HuH-7 (cell line): ENCODE results near the gene LY6G6F.
A peak's percentile ranks its signal among the peaks of the same experiment; 100 is the strongest.

Source experiments
- DNase-seq: peaks from one replicate; pipeline ENCODE4 v3.0.0; 2011; ENCODE audit warnings: low spot score

The LY6G6F gene, protein sequence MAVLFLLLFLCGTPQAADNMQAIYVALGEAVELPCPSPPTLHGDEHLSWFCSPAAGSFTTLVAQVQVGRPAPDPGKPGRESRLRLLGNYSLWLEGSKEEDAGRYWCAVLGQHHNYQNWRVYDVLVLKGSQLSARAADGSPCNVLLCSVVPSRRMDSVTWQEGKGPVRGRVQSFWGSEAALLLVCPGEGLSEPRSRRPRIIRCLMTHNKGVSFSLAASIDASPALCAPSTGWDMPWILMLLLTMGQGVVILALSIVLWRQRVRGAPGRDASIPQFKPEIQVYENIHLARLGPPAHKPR

DNA sequence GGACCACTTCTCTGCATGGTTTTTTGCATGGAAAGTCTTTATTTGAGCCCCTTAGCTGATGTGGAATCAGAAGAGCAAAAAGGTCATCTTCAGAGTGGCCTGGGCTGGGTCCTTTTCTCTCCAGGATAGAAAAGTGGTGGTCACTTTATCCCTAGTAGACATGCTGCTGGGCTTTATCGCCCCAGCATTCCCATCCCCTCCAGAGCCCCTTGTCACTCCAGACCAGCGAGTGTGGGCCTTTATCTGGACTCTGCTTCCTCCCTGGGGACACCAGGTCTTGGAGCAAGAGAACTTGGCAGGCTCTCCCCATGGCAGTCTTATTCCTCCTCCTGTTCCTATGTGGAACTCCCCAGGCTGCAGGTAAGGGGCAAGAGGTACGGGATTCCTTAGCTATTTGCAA, at the start of gene LY6G6F:
Gene LY6G6F, plus strand, starts transcription at position 268 of the 400 bp plus-strand sequence. Its CDS starts 41 bp downstream, at position 309.
- no peak for DNase-seq

DNA sequence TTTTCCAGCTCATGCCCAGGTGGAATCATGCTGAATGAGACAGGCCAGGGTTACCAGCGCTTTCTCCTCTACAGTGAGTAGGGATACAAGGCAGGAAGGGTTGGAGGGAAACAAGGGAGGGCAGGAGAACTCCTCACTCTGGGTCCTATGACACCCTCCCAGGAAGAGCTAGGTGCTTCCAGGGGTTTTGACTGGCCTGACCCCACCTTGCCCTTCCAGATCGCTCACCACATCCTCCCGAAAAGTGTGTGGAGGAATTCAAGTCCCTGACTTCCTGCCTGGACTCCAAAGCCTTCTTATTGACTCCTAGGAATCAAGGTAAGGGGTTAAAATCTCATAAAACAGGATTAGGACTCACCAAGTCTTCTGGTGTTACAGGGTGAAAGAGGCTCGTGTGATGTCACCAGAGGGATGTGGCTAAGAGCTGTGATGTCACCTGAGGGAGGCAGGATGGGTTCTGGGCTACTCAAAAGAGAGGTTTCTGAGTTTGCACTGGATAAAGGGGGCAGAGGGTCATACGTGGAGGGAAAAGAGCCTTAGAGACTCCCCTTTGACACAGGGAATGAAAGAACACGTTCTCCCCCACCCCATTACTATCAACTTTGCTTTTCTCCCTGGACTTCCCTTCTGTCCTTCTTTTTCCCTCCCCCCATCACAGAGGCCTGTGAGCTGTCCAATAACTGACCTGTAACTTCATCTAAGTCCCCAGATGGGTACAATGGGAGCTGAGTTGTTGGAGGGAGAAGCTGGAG, 49.1 kb upstream of the LY6G6F start:
- DNase-seq, result no peak

DNA sequence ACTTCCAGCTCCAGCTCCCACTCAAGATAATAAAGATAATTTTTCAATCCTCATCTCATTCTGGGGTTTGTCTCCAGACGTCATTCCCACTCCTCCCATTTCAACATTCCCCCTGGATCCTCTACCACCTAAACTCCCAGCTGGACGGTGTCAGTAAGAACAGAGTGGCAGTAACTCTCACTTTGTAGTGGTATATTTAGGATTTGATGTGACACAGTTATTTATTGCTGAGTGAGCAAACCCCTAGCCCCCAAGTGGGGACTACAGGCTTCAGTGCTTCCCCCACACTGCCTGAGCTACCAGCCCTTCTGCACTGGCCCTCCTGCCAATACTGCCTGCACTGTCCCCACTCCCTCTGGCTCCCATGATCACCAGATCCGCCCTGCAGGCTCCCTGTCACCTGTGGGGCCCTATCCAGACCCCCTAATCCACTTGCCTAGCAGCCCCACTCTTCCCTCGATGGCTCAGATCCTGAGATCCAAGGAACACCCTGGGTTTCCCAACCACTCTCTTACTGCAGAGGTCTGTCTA, 48.4 kb upstream of the LY6G6F start:
- DNase-seq, result no peak

DNA sequence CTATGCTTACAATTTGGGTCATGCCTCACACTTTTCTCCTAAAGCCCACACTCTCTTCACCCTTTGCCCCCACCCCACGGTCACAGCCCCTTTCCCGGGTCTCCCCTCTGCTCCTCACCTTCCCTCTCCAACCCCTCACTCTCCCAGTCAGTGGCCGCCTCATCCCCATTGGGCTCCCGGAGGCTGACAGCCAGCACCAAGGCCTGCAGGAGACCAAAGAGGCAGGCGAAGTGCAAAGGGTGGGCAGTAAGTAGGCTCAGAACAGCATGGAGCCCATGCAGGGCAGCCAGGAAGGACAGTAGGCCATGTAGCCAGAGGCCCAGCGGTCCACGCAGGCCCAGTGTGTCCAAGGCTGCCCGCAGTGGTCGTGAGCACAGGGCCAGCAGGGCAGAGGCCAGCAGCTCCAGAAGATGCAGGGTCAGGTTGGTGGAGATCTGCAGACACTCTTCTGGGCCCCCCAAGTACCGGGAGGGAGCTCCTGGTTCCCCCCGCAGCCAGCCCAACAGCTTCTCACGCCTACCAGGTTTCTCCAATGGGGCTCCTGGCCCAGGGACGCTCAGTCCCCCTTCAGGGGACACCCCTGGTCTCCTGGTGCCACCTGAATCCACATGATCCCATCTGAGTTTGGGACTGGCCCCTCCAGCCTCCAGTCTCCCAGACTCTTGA, 47.5 kb upstream of the LY6G6F start:
- no peak for DNase-seq

DNA sequence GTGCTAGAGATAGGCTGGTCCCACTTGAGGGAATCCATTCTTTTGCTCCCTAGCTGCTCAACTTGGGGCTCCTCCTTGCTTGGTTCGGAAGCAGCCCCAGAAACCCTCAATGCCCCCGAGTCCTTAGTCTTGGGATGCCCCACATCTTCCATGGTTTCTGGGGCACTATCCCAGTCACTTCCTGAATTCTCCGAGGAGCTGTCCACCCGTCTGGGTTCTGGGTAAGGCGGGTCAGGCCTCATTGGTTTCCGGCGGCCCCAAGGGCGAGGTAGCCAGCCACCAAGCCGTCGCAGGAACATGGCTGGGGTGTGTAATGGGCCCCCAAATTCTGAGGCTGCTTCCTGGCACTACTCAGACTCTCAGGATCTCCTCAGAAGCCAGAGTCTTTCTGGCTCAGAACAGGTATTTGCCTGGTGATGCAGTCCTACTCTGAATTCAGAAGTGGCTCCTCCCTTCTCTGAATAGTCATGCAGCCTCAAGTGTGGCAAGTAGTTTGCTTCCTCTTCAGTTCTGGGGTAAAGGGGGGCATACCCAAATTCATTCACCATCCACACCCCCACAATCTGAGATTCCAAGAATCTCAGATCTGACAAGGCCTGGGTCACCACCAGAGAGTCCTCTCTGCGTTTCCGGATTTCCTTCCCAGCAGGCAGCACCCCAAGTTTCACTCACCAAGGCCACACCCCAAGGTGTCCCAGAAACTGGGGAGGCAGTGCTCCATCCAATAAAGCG, 46.9 kb upstream of the LY6G6F start:
- no peak for DNase-seq

DNA sequence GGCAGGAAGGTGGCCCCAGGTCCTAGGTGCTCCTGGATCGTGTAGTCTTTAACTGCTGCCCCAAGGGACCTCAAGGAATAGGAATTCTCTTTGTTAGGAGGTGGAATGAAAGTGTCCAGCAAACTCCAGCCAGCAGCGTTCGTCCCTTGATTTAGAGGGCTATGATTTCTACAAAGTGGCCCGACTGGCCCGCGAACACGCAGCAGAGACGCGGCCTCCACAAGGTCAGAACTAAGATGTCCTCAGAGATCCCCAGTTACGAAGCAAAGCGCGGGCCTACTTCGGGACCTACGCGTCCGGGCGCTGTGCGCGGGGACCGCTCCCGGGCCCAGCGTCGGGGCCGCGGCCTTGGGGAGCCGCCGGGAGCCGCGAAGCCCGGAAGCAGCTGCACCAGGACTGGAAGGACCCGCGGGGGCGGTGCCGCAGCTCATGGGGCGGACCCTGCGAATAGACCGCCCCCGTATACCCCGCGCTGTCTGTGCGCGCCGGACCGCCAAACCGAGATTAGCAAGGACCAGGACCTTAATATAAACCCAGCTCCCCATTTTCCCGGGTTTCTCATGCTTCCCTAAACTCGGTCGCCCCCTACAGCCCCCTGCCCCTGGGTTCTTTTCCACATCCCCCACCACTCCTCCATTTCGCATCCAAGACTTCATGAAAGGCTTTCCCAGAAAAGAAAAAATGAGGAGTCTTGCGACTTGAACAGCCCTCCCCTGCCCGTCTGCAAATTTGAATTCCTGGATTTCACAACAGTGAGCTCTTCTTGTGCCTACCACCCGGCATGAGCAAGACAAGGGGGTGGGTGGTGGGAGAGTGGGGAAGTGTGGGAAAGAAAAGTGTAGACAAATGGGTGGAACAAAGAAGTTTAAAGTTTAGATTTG, 46.0 kb upstream of the LY6G6F start, which contains the start of gene C6orf47:
Gene C6orf47, minus strand, starts transcription at position 398 of the 881 bp plus-strand sequence. CDS start 831 bp downstream, outside the sequence.
- DNase-seq, result peak; percentile 80

DNA sequence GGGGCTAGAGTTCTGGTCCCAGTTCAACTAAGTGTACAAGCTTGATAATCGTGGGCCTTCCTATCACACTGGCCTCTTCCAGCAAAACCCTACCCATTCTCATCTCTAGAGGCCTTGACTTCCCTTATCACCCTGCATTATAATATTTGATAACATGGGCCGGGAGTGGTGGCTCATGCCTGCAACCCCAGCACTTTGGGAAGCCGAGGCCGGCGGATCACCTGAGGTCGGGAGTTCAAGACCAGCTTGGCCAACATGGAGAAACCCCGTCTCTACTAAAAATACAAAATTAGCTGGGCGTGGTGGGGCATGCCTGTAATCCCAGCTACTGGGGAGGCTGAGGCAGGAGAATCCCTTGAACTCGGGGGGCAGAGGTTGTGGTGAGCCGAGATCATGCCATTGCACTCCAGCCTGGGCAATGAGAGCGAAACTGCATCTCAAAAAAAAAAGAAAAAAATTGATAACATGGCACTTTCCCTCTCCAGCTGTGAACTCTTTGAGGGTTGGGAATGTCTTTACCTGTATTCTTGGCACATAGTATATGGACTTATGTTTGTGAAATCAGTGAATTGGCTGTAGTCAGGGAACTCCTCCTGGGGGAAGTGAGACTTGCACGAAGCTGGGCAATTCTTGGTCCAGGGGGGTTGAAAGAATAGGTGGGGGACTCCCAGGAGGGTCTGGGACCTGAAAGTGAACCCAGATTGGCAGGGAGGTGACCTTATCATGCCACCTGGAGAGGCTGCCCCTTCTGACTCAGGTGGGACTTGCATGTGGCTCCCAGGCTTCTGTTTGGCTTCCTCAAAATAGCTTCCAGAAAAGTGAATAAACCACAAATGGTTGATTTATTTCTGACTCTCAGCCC, 45.2 kb upstream of the LY6G6F start:
- no peak for DNase-seq

DNA sequence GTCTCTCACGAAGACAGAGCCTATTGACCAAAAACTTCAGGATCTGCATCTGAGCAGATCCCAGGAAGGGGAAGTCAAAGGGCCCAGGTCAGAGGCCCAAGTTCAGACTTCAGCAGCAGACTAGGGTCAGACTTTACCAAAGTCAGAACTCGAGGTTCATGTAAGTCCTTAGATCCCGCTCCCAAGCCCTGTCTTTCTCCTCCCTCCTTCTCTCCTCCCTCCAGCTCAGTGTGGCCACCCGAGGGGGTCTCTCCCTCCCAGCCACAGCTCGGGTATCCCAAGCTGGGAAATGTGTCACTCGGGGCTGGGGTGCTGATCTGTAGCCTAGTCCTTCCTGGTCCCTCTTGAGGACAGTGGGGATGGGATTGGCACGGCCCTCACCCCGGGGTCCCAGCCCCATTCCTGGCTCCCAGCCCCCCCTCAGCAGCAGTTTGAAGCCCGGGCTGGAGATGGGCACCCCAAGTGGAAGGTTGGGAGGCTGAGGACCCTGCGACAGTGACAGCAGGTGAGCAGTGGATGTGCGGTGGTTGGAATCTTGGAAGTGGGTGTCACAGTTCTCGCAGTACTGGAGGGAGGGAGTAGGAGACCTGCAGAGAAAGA, 44.4 kb upstream of the LY6G6F start:
- DNase-seq, result no peak

DNA sequence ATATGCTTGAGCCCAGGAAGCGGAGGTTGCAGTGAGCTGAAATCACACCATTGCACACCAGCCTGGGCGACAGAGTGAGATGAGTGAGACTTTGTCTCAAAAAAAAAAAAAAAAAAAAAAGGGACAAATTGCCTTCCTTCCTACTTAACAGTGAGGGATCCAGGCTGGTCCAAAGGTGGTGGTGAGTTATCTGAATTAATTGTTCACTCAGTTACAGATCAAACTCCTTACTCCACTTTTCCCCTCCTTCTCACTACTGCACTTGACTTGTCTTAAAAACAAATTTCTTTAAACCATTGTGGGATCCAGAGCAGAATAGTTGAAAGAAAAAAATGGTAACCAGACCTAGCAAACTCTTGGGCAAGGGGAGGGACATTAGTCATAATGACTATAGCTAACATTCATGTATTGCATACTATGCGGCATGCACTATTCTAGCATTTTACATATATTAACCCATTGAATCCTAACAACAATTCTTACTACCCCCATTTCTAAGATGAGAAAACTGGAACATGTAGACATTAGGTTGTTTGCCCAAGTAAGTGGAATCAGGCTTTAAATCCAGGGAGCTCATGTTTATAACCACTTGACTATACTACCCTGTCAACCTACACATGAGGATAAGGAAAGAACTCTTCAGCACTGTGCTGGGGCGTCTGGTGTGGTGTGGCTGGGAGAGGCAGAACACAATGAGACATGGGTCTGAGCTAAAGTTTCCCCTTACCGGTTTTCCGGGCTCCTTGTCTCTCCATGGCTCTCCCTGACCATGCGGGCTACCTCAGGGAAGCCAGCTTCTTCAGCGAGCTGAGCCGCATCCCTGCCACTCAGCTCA, 43.3 kb upstream of the LY6G6F start:
- no peak for DNase-seq

DNA sequence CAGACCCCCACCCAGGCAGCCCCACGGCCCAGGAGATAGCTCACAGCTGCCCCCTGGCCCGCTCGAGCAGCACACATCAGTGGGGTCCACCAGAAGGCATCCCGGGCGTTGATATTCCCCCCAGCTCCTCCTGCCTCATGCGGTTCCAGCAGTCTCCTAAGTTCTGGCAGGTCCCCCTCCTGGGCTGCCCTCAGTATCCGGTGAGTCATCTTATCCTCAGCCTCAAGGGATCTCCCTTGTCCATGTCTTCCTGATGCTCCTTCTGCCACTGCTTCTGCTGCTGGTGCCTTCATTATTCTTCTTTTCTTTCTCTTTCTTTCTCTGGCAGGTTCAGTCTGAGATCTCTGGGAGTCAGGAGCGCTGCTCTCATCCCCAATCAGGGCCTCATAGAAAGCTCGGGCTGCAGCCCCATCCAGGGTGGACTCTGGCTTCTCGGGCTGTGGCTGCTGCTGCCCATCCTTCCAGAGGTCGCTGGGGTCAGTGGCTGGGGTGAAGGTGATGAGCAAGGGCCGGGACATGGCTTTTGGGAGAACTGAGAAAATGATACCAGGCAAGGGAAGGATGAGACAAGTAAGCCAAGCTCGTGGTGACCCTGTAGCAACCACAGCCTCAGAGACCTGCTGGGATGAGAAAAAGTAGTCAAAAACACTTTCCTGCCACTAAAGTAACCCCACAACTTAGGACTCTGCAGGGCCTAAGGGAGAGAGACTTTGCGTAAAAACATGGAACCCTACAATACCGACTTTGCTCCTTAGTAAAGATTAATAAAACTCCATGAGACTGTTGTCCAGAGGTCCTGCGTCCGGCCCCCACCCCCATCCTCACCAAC, 42.5 kb upstream of the LY6G6F start:
- no peak for DNase-seq

DNA sequence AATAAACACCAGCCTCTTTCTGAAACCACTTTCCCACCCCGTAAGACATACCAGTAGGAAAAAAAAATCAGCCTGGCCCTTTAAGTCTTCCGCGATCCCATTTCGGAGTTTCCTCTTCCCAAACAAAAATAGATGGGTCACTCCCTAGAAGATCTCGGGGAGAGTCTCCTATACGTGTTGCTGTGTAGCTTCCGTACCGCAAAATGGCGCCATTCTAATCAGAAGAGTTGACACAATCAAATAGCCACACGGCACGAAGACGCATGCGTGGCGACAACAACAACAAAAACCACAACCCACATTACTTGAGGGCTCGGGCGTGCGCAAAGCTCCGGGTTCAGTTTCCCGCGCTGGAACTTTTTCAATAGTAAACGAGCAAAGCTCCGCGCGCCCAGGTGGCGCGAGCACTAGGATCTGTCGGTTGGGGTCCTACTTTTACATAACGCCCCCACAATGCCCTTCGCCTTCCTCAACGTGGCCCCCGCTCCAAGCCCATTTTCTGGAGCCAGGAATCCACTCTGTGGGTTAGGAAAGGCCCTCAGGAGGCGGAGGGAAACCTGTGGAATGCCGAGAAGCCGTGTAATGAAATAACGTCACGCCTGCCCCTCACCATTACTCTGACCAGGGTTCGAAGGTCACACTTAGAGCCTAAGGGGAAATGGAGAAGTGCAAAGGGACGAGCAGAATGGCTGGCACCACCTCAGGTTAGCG, 41.7 kb upstream of the LY6G6F start, which contains the start of gene GPANK1:
Gene GPANK1, minus strand, starts transcription at position 208 of the 711 bp plus-strand sequence. CDS start 519 bp downstream, outside the sequence.
- peak; percentile 51 for DNase-seq

DNA sequence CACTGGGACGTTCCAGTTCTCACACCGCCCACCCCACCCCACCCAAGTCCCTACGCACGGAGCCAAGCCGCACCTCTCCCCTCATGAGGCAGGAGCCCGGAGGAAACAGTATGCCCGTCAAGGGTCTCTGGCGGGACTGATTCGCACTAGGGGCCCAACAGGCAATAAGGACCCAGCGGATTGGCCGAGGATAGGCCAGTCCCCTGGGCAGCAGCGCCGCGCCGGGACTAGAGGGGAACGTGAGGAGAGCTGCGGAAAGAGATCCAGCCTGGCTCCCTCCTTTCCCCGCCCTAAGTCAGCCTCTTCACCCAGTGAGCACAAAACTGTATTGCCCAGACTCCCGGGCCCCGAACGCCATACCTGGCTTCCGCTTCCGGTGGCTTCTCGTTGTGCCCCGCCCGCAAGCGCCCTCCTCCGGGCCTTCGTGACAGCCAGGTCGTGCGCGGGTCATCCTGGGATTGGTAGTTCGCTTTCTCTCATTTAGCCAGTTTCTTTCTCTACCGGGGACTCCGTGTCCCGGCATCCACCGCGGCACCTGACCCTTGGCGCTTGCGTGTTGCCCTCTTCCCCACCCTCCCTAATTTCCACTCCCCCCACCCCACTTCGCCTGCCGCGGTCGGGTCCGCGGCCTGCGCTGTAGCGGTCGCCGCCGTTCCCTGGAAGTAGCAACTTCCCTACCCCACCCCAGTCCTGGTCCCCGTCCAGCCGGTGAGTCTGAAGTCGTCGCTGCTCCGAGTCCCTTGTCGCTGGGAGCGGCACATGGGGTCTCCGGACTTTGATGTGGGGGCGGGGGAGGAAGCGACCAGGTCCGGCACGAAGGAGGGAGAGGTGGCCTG, 40.9 kb upstream of the LY6G6F start, which contains the start of gene CSNK2B:
Gene CSNK2B, plus strand, starts transcription at position 580 of the 836 bp plus-strand sequence. CDS start 752 bp downstream, outside the sequence.
- DNase-seq, result peak; percentile 90

DNA sequence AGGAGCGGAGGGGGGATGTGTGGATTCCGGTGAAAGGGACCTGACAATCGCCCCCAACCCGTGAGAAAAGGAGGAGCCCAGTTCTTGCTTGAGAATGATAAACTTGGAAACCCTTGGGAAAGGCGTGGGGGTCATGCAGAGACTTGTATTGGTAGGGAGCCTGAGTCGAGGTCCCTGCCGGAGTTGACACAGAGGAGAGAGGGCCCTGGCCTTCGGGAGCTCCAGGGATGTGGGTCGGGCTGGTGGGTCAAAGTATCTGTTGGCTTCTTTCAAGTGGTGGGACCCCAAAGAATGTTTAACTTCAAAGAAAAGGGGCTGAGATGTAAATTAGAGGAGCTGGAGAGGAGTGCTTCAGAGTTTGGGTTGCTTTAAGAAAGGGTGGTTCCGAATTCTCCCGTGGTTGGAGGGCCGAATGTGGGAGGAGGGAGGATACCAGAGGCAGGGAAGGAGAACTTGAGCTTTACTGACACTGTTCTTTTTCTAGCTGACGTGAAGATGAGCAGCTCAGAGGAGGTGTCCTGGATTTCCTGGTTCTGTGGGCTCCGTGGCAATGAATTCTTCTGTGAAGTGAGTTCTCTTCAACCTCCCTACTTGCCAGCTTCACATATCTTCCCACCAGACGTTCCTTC, 40.2 kb upstream of the LY6G6F start:
- no peak for DNase-seq

DNA sequence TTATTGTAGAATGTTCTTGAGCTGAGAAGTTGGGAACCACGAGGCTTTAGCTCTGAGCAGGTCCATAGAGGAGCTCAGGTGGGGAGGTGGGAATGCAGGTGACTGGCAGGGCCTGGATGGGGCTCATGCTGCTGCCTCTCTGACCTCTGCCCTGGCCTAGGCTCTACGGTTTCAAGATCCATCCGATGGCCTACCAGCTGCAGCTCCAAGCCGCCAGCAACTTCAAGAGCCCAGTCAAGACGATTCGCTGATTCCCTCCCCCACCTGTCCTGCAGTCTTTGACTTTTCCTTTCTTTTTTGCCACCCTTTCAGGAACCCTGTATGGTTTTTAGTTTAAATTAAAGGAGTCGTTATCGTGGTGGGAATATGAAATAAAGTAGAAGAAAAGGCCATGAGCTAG, 37.0 kb upstream of the LY6G6F start, which contains the start of gene LY6G5B:
Gene LY6G5B, plus strand, starts transcription at position 301 of the 400 bp plus-strand sequence. CDS start 975 bp downstream, outside the sequence.
- no peak for DNase-seq

DNA sequence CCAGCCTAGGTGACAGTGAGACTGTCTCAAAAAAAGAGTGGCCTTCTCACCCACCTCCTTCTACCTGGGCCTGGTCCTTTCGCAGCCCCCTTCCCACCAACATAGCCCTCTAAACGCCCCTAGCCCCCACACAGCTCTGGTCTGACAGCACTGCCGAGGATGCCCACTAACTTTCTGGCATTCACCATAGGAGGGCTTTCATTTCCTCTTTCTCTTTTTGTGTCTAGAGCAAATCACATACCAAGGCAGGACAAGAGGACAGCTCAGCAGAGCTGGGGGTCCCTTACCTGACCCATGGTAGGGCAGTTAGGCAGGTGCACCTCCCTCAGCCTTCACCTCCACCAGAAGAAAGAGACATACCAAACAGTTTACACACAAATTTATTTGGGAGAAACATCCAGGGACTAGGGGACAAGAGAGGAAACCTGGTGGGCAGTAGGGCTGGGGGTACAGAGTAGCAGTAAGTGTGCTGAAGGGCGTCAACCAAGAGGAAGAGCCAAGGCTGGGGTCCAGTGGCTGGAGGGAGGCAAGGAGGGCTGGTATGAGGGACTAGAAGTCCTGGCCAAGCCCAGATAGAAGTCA, 30.3 kb upstream of the LY6G6F start:
- no peak for DNase-seq
